Middle frontal gyrus (tissue), 1 donor: ENCODE results near the gene USP17L12.
"Not testable (repeated sequence)": the region's sequence is repeated elsewhere in the genome, so short reads cannot be mapped to it uniquely, and the experiment has no call there.

Experiments used
- DNase-seq: peaks from one replicate; pipeline ENCODE4 v3.0.0-alpha.2; 2015; ENCODE audit warnings: low spot score; ENCODE audit errors: extremely low spot score

USP17L12 gene

GRCh38 chr4:9219852-9220251 lies at the start of gene USP17L12:
Gene USP17L12, plus strand, starts transcription at chr4:9220152. Its CDS starts 0 bp downstream, at chr4:9220152.
- not testable (repeated sequence) for DNase-seq

- DNase-seq: not testable (repeated sequence)
Measured at GRCh38 chr4:9210357-9210756, 9.6 kb upstream of the USP17L12 start, which contains the start of gene USP17L10. Gene USP17L10, plus strand, starts transcription at chr4:9210657. Its CDS starts 0 bp downstream, at chr4:9210657.

GRCh38 chr4:9214701-9215100 lies 5.3 kb upstream of the USP17L12 start:
- DNase-seq: not testable (repeated sequence)

- DNase-seq: not testable (repeated sequence)
Measured at GRCh38 chr4:9215105-9215504, 4.8 kb upstream of the USP17L12 start, which contains the start of gene USP17L11. Gene USP17L11, plus strand, starts transcription at chr4:9215405. Its CDS starts 0 bp downstream, at chr4:9215405.

- not testable (repeated sequence) for DNase-seq
Measured at GRCh38 chr4:9224596-9224995, 4.6 kb downstream of the USP17L12 start, which contains the start of gene USP17L13. Gene USP17L13, plus strand, starts transcription at chr4:9224896. Its CDS starts 0 bp downstream, at chr4:9224896.

GRCh38 chr4:9230249-9230648 lies 10.3 kb downstream of the USP17L12 start:
- not testable (repeated sequence) for DNase-seq

- not testable (repeated sequence) for DNase-seq
Measured at GRCh38 chr4:9234085-9234484, 14.1 kb downstream of the USP17L12 start, which contains the start of gene USP17L15. Gene USP17L15, plus strand, starts transcription at chr4:9234385. Its CDS starts 0 bp downstream, at chr4:9234385.

GRCh38 chr4:9238461-9238860 lies 18.5 kb downstream of the USP17L12 start:
- DNase-seq: not testable (repeated sequence)

- not testable (repeated sequence) for DNase-seq
Measured at GRCh38 chr4:9243579-9243978, 23.6 kb downstream of the USP17L12 start, which contains the start of gene USP17L17. Gene USP17L17, plus strand, starts transcription at chr4:9243879. Its CDS starts 0 bp downstream, at chr4:9243879.

GRCh38 chr4:9247953-9248680 lies 28.2 kb downstream of the USP17L12 start, which contains the start of gene USP17L18:
Gene USP17L18, plus strand, starts transcription at chr4:9248630. Its CDS starts 0 bp downstream, at chr4:9248630.
- DNase-seq: not testable (repeated sequence)

GRCh38 chr4:9253078-9253477 lies 33.1 kb downstream of the USP17L12 start, which contains the start of gene USP17L19:
Gene USP17L19, plus strand, starts transcription at chr4:9253378. Its CDS starts 0 bp downstream, at chr4:9253378.
- DNase-seq: not testable (repeated sequence)

- DNase-seq: not testable (repeated sequence)
Measured at GRCh38 chr4:9257824-9258223, 37.9 kb downstream of the USP17L12 start, which contains the start of gene USP17L20. Gene USP17L20, plus strand, starts transcription at chr4:9258124. Its CDS starts 0 bp downstream, at chr4:9258124.

GRCh38 chr4:9262572-9262971 lies 42.6 kb downstream of the USP17L12 start, which contains the start of gene USP17L21:
Gene USP17L21, plus strand, starts transcription at chr4:9262872. Its CDS starts 0 bp downstream, at chr4:9262872.
- DNase-seq: not testable (repeated sequence)

- not testable (repeated sequence) for DNase-seq
Measured at GRCh38 chr4:9267319-9267718, 47.4 kb downstream of the USP17L12 start, which contains the start of gene USP17L22. Gene USP17L22, plus strand, starts transcription at chr4:9267619. Its CDS starts 0 bp downstream, at chr4:9267619.
